ENCODE results near the gene SF3B4.
"Not testable (repeated sequence)": the region's sequence is repeated elsewhere in the genome, so short reads cannot be mapped to it uniquely, and the experiment has no call there.

The SF3B4 gene

GRCh38 chr1:149886396-149887195 lies 41.0 kb downstream of the SF3B4 start:
- DNase-seq, result peak; percentile 96

GRCh38 chr1:149886121-149886395 lies 41.5 kb downstream of the SF3B4 start:
- DNase-seq, result not testable (repeated sequence)

GRCh38 chr1:149885339-149886120 lies 42.1 kb downstream of the SF3B4 start:
- DNase-seq, result peak; percentile 93

GRCh38 chr1:149884433-149885338 lies 42.9 kb downstream of the SF3B4 start:
- DNase-seq, result peak; percentile 47

- DNase-seq, result no peak
Measured at GRCh38 chr1:149883598-149884247, 43.9 kb downstream of the SF3B4 start.

- no peak for DNase-seq
Measured at GRCh38 chr1:149881876-149882275, 45.7 kb downstream of the SF3B4 start.

- no peak for DNase-seq
Measured at GRCh38 chr1:149879556-149879955, 48.0 kb downstream of the SF3B4 start.

- no peak for DNase-seq
Measured at GRCh38 chr1:149877211-149877946, 50.2 kb downstream of the SF3B4 start.

Measured in femur (tissue), 1 donor.